GM19452 (cell line): ENCODE data around the gene TEAD1.

ENCODE experiments used
- ATAC-seq: cut with Tn5 transposase; IDR thresholded peaks from one replicate; pipeline ENCODE4 v1.9.1; 2021; ENCODE audit not compliant: unreplicated experiment

TEAD1 gene

DNA sequence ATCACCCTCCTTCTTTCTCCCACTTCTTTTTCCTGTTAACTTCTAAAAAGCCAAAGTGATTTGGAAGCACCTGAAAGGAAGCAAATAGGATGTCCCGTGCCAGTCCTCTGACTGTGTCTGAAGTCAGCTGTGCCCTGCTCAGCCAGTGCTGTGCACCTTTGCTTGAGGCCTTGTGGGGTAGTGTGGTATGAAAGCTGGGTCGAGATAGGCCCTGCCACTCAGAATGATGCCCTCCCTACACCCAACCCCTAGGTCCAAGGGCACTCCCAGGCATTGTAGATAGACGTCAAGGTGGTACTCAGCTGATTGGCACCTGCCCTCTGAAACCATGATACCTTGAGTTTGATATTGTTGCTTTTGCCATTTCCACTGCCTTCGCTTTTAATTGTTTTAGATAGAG, 251.3 kb downstream of the TEAD1 start:
- no peak for ATAC-seq

DNA sequence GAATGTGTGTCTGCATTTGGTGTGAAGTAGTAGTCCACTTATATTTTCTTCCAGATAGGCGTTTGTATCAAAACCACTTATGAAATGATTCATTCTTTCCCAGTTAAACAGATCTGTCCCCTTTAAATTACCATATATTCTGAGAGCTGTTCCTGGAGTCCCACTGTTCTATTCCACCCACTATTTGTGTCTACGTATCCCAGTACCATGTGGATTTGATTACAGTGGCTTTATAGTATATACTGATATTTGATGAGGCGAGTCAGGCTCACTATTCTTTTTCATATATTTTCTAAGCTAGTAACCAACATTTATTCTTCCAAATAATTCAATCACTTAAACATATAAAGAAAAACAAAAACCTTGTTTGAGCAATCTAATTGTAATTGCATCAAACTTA, 253.0 kb downstream of the TEAD1 start:
- ATAC-seq: no peak

DNA sequence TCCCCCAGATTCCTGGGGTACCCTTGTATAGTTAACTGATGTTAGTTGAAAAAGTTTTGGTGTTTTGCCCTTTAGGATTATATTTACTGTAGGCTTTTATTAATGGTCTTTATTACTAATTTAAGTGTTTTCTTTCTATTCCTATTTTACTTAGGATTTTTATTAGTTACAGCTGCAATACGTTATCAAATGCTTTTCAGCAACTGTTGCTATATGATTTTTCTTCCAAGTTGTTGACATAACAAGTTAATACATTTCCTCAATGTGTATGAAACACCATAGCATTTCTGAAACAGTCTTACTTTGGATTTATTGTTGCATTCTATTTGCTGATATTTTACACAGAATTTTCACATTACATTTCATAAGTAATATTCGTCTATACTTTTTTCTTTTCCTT, 253.7 kb downstream of the TEAD1 start:
- no peak for ATAC-seq

DNA sequence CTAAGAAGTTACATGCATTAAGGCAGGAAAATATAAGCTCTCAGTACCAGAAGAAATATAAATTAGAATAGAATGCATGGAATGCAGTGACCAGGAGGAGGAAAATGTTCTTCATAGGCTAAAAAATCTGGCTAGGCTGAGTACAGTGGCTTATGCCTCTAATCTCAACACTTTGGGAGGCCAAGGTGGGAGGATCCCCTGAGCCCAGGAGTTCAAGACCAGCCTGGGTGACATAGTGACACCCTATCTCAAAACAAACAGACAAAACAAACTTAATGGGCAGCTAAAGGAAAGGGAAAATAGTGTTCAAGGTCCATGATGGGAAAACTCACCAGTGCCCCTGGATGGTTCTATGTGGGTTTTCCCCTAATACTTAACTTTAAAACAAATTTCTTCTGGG, 256.6 kb downstream of the TEAD1 start:
- no peak for ATAC-seq

DNA sequence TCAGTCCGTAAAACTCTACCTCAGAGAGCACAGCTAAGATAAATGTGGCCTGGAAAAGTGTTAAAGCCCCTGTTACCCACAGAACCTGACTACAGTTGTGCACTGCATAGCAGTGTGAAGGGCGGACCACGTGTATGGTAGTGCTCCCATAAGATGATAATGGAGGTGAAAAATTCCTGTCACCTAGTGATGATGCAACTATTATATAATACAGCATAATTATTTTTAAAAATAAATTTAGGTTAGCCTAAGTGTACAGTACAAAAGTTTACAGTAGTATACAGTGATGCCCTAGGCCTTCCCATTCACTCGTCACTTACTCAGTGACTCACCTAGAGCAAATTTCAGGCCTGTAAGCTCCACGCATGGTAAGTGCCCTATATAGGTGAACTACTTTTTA, 258.3 kb downstream of the TEAD1 start:
- ATAC-seq: no peak

DNA sequence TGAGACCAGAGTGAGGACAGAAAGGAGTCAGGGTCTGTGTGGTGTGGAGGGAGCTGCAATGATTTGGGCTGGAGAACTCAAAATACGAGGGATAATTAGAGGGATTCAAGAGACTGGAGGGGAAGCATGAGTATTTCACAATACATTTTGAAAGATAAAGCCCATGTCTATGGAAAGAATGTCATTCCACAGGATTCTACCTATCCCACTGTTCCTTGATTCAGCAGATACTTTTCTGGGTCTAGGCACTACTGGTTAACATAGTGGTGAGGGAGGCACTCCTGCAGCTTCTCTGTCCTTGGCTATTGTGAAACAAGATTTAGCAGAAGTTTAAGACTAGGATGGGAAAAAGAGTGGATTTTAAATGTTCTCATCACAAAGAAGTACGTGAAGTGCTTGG, 262.0 kb downstream of the TEAD1 start:
- ATAC-seq: no peak

DNA sequence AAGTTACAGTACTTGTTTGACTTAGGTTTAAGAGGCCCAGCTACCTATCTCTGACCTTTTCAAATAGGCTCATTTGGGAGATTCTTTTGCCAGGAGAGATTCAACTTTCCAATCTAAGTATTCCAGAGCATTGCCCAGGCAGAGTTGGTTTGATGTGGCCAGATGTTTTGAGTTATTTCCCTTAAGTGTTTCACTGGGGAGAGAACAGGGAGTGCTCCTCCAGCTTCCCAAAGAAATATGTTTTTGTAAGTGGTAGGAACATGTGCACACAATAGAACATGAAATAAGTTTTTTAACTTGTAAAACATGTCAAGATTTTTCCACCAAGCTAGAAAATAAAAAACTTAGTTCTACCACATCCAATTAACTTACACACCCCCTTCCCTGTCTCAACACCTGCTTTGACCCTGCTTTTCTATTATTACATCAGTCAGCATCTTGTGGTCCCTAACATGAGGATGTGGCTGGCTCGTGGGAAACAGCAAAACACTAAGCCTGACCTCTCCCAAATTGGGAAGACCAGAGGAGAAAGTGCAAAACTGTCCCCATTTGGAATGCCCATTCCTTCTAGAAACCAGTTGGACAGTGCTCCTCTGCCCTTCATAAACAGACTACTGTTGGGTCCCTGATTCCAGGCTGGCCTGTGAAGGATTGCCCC, 264.5 kb downstream of the TEAD1 start:
- ATAC-seq: no peak

DNA sequence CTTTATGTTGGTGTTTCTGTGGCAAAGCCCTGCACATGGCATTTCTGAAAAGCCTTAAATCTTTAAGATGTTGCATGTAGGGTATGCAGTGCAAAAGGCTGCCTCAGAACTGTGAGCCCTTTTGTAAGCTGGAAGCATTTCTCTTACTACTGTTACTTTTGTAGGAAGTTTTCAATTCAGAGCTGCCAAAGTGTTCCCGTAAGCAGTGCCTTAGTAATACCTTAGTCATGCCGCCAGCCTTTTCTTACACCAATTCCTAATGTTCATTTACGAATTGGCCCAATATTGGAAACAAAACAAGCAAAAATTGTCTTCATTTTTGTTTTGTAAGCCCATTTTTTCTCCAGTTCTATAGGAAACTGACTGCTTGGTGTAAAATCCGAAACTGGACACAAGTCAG, 267.4 kb downstream of the TEAD1 start:
- ATAC-seq: no peak

DNA sequence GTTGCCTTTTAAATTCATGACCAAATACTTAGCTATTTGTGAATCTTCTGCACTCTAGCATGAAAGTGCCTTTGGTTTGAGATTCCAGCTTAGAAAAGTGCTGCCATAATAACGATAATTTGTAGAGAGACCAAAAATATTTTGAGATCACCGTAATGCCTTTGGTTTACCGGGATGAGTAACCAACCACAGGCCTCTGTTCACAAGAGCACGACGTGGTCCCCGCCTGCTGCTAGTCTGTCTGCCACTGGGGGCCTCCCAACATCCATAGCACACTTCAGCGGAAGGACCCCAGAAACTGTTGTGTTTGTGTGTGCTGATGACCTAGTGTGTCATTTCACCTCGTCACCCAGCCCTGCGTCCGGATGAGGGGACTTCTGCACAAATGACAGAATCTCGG, 267.9 kb downstream of the TEAD1 start:
- no peak for ATAC-seq

DNA sequence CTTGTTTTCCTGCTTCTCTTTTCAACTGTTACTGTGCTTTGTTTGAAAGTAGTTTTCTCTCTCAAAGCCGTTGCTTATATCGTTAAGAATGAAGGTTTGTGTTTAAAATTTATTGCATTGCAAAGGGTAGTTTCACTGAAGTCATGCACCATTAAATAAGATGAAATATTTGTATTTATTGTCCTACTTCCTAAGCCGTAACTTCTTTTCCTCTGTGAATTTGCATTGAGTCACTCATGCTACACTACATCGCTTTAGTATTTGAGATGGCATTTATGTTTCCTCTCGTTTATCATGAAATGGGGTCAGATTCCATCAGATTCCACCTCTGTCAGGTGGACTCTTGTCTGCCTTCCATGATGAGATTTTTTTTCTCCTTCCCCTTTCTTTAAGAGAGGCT, 269.1 kb downstream of the TEAD1 start:
- no peak for ATAC-seq

DNA sequence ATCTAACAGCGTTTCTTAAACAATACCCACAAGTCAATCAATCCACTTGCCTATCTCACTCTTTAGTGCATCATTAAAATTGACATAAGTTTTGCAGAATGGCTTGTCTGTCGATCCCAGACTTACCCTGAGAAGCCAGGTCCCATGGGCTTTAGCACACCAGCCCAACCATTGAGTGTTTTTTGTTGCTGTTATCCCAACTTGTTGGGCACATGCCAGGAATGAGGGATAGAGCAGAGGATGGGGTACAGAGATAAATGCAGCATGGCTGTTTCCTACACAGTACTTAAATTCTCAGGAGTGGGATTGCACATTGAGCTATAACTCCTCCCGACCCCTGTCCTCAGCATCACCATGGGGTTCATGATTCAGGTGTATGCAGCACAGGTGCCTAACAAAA, 270.7 kb downstream of the TEAD1 start:
- no peak for ATAC-seq

DNA sequence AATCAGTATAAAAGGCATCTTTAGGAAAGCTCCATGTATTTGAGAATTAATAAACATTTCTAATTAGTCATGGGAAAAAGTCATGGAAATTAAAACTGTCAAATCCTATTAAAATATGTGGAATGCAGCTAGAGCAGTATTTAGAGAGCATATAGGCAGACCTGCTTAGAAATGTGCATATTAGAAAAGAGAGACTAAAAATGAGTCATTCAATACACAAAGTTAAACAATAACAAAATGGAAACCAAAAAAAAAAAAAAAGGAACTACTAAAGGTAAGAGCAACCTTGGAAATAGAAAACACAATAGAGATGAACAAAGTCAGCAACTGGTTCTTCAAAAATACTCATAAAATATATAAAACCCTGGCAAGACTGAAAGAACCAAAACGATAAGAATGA, 275.2 kb downstream of the TEAD1 start:
- ATAC-seq: no peak

DNA sequence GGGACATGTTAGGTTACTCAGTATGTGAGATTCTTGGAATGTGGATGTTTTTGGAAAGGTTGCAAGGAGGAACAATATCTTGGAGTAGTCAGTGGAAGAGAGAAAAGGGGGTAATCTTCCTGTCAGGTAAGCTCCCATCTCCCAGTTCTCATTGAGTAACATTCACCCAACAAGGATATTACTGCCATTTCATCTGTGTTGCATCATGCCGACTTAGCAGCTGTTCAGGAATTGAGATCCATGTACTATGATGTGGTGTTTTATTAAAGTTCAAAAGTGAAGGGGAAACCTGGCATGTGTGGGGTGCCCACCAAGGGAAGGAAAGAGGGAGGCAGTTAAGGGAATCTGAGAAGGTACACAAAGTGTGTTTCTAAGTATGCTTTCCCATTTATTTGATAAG, 276.4 kb downstream of the TEAD1 start:
- ATAC-seq: no peak

DNA sequence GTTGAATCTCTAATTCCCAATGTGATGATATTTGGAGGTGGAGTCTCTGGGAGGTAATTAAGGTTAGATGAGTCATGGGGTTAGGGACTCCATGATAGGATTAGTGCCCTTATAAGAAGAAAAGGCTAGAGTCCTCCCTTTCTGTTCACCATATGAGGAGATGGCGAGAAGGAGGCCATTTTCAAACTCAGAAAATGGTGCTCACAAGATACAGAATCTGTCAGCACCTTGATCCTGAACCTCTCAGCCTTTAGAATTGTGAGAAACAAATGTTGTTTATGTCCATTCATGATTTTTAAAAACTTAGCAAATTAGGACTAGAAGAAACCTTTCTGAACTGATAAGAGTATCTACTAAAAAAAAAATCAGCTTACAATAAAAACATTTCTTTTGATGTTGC, 277.2 kb downstream of the TEAD1 start:
- ATAC-seq: no peak

DNA sequence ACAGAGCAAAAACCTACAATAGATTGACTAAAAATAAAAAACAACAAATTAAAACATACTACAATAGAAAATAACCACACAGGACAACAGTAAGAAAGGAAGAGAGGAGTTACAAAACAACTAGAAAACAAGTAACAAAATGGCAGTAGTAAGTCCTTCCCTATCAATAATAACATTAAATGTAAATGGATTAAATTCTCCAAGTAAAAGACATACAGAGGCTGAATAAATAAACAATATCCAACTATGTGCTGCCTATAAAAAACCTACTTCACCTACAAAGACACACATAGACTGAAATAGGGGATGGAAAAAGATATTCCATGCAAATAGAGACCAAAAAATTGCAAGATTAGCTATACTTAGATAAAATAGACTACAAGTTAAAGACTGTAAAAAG, 277.9 kb downstream of the TEAD1 start:
- ATAC-seq: no peak

DNA sequence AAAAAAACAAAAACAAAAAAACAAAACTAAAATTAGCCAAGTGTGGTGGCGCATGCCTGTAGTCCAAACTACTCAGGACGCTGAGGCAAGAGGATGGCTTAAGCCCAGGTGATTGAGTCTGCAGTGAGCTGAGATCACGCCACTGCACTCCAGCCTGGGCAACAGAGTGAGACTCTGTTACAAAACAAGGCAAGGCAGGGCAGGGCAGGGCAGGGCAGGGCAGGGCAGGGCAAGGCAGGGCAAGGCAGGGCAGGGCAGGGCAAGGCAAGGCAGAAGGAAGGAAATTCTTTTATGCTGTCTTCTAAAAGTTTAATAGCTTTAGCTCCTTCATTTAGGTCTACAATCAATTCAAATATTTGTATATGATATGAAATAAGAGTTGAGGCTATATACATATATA, 284.8 kb downstream of the TEAD1 start:
- no peak for ATAC-seq

DNA sequence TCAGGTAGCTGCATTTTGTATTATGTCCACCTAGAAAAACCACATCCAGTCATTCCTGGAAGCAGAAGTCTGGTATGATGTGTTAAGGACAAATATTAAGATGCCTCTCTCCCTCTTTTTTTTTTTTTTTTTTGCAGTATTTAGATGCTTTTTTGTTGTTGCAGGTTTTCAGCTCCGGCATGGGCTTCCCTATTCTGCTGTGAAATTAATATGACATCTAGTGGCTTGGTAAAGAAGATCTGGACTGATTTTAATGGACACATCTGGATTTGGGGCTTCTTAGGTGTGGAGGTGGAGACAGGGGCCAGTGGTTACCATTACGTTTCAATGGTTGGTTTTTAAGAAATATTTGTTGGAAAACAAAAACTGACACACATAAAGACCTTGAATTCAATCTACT, 287.4 kb downstream of the TEAD1 start:
- no peak for ATAC-seq

DNA sequence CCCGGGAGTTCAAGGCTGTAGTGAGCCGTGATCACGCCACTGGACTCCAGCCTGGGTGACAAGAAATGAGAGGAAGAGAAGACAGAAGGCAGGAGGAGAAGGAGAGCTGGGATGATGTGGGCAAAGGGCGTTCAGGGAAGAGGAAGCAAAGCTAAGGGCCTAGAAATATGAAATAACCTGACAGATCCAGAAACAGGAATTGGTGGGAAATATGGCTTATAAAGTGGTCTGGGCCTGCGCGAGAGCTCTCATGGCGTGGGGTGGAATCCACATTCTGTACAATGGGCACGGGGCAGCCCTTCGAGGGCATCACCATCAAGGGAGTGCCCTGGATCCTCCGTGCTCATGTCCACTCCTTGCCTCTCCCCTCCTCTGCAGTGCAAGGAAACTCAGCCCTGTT, 288.1 kb downstream of the TEAD1 start:
- no peak for ATAC-seq

DNA sequence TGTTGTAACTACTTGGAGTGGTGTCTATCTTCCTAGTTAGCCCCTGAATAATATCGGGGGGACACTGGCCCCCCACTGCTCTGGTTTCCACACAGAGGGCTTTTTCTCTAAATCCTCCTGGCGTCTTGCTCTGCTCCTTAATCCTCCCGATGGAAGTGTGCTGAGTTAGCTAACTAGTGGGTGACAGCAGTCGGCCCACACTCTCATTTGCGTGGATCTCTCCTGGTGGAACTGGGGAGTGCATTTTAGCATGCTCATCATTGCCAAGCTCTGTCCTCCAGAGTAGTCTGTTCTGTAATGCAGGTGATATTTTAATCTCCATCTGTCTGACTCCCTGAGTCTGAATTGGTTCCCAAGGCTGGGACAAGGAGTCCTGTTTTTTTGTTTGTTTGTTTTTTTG, 288.8 kb downstream of the TEAD1 start:
- no peak for ATAC-seq

DNA sequence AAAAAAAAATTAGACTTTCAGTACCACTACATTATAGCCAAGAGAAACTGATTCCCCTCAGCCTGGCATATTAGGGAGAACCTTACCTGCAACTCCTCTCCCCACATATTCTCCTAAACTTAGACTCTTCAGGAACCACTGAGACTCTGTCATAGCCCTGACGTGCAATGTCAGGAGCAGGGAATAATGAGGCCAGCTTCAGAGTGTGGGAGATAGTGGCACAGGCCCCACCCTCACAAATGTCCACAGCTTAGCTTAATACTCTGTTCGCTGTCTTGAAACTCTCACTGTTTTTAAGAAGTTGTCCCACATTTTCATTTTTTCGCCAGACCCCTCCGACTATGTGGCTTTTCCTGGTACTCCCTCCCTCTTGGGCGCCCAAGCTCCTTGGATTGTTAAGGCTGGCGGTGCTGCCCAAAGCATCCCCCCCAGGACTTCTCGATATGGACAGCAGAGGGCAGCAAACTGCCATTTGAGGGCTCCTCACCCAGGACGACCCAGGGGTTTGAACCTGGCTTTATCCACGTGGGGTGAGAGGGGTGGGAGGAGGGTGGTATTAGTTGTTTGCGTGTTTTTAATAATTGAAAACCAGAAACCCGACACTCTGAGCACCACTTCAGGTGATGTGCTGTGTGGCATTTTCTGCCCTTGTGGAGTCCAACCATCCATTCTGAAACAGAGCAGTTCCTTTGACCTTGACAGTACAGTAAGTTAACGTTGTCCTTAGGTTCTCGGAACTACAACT, 289.7 kb downstream of the TEAD1 start:
- ATAC-seq: peak; percentile 84

DNA sequence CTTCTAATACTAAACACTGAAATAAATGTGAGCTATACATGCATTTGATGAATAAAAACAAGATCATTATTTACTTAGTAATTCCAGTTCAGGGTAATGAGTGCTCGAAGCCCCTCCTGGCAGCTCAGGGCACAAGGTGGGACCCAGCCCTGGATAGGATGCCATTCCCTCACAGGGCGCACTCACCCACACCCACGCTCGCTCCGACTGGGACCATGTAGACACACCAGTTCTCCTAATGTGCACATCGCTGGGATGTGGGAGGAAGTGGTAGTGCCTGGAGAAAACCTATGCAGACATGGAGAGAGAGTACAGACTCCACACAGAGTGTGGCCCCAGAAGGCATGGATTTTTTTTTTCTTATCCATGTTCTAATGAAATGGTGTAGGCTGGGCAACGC, 290.4 kb downstream of the TEAD1 start:
- ATAC-seq: no peak

DNA sequence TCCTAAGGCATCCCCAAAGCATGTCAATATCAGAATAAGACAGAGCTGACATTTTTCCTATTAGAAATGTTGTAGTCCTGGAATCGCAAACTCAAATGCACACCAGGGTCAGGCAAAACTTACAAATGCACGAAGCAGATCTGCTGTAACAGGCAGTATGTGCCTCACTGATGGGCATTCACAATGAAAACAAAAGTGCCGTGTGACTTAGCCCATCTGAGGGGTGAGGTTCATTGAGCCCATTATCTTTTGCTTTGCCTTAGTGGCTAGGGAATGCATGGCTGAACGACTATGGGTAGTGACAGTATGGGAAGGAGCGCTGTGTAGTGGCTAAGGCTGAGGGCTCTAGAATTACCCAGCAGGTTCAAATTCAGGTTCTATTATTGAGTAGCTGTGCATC, 291.8 kb downstream of the TEAD1 start:
- no peak for ATAC-seq

DNA sequence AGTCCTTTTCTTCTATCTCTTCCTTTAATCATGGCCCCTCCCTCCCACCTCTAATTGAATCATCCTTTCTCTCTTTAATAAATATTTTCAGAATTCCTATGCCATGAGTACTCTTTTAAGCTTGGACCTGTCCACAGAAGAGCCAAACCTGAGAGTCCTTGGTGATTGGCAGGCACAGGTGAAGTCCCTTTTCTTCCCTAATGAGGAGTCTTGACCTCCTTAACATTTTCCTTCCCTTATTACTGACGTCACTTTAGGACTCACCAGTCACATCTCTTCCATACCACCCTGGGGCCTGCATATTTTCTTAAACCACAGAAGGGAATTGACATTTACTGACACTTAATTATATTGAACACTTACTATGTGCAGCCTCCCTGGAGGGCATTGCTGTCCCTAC, 293.9 kb downstream of the TEAD1 start:
- ATAC-seq: no peak
